NCI-H2081 treated with DMSO at 0.1 percent for 48 hours (cell line): ENCODE data around the gene PARP6.
"Not testable (repeated sequence)": the region's sequence is repeated elsewhere in the genome, so short reads cannot be mapped to it uniquely, and the experiment has no call there.

ENCODE experiments used
- DNase-seq: peaks from one replicate; lab custom pipeline; 2025; lab: John Stamatoyannopoulos, UW

The PARP6 gene

DNA sequence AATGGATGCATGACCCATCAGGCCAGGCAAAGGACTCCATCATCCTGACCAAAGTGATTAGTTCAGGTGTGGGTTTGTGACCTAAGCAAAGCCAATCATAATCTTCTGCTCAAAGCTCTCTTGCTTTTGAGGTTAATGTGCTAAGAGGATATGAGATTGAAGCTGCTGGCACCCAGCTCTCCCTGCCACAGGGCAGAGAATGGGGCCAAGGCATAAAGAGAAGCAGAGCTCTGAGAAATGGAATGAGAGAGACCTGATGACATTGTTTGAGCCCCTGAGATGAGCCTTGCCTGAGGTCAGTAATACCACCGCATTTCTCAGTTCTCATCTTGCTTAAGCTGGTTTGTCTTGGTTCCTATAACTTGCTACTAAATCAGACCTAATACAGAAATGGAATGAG is 6.4 kb upstream of the PARP6 start:
- DNase-seq = no peak

DNA sequence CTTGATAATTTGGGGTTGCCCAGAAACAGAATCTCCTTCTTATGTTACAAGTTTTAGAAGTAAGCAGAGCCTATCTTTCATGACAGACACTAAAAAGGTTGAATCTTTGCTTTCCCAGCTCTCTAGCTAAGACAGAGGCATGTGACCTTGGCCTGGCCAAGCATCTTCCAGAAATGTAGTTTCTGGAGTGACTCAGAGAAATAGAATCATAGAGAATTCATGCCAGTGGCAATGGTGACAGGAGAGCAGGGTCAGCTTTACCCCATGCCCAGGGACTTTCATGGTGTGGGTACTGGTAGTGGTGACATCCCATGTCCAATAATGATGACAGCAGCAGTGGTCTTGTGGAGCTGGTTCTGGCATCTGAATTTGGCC is 4.0 kb upstream of the PARP6 start:
- no peak for DNase-seq

DNA sequence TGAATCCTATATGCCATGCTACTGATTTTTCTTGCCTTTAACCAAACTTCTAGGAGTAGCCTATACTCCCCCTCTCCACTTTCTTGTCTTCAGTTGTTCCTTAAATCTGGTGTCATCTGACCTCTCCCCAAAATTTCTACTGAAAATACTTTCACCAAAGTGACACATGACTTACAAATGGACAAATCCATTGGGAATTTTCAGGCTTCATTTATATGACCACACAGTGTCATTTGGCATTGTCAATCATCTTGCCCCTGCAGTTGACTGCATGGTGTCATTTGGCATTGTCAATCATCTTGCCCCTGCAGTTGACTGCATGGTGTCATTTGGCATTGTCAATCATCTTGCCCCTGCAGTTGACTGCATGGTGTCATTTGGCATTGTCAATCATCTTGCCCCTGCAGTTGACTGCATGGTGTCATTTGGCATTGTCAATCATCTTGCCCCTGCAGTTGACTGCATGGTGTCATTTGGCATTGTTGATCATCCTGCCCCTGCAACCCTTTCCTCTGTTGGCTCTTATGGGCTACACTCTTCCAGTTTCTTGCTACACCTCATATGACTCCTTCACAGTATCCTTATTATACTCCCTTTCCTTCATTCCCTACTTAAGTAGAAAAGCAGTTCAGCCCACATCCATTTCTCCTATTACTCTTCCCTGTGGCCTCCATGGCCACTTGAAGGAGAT is 3.4 kb upstream of the PARP6 start:
- DNase-seq = not testable (repeated sequence)

DNA sequence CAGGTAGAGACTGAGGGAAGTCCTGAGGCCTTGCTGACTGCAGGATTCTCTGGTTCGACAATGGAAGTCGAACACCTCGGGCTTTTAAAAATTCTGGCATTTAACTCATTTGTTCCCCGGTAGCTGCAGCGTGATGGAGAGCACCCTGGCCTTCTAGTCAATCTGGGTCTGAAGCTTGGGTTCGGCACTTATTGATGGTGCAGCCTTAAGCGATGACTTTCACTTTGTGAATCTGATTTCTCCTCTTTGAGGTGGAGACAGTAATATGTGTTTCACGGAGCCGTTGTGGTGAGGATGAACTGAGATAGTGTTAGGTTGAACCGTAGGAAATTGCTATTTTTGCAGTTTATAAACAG is 621 bp upstream of the PARP6 start:
- no peak for DNase-seq

GRCh38 chr15:72271895-72272212 is 500 bp downstream of the PARP6 start:
- DNase-seq = no peak

- DNase-seq = no peak
Measured at GRCh38 chr15:72271221-72271620, 1.1 kb downstream of the PARP6 start.

DNA sequence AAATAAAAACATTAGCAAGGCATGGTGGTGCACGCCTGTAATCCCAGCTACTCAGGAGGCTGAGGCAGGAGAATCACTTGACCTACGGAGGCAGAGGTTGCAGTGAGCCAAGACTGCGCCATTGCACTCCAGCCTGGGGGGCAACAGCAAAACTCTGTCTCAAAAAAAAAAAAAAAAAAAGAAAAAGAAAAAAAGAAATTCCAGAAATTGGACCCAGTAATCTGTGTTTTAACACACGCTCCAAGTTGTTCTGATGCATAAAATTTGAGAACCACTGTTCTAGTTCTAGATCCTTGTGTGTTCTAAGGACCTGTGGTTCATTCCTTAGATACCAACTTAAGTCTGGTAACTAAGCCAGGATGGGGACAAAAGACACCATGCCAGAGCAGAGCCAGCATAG is 2.6 kb downstream of the PARP6 start:
- no peak for DNase-seq

- no peak for DNase-seq
Measured at GRCh38 chr15:72265031-72265430, 7.3 kb downstream of the PARP6 start.

DNA sequence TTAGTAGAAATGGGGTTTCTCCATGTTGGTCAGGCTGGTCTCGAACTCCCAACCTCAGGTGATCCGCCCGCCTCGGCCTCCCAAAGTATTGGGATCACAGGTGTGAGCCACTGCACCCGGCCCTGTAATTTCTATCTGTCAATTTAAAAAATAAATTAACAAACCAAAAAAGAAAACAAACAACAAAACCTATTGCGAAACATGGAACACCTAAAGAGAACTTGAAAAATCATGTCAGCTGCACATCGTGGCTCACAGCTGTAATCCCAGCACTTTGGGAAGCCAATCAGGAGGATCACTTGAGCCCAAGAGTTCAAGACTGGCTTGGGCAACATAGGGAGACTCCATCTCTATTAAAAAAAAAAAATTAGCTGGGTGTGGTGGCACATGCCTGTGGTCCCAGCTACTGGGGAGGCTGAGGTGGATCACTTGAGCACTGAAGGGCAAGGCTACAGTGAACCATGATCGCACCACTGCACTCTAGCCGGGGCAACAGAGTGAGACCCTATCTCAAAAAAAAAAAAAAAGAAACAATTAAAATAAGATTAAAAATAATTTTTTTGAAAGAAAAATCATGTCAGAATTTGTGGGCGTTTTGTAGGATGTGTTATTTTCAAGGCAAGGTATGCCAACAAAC is 19.6 kb downstream of the PARP6 start:
- DNase-seq = no peak

DNA sequence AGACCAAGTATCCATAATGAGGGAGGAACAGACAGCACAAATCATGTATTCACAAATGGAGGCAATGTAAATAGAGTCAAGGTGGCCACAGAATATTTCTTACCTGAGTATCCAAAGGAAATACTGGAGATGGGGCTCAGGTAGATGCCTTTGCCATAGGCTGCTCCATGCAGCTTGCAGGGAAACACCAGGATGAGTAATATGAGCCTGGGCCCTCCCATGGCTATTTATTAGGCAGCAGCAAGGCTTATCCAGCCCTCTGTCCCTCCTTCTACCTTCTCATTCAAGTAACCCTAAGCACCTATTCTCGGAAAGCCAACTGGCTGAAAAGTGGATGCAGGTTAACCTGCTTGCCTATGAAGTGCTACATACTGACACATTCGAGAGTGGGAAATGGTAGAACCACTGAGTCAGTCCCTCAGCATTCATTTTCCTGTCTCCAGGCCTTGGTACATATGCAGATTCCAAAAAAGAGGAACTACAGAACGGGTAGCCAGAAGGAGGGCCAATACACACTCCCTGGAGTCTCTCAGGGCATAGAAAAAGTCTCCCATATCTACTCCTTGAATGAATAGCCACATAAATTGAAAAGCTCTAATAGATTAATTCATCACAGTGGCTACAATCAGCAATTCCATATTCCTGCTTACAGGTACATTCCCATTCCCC is 23.1 kb downstream of the PARP6 start:
- no peak for DNase-seq

GRCh38 chr15:72248514-72248913 is 23.8 kb downstream of the PARP6 start:
- DNase-seq = no peak

DNA sequence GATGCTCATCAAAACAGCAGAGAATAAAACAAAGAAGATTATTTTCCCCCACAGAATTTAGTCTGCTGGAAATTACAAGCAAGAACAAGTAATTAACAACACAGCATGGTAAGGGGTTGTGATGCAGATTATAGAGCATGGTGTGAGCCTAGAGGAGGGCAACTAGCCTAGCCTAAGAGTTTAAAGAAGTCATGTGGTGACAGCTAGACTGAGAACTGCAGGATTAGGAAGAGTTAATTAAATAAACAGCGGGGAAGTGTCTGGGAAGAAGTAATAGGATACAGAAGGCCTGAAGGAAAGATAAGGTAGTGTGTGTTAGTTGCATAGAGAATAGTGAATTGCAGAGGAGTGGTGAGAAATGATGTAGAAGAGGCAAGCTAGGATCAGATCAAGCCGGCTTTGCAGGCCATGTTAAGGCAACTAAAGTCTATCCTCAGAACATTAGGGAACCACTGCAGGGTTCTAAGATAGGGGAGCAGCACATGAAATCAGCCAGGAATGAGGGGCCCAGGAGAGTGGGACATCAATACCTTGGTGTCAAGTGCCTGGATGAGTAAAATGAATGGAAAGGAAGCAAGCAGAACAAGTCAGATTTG is 29.5 kb downstream of the PARP6 start:
- DNase-seq = no peak

GRCh38 chr15:72239652-72240051 is 32.7 kb downstream of the PARP6 start:
- DNase-seq = no peak

DNA sequence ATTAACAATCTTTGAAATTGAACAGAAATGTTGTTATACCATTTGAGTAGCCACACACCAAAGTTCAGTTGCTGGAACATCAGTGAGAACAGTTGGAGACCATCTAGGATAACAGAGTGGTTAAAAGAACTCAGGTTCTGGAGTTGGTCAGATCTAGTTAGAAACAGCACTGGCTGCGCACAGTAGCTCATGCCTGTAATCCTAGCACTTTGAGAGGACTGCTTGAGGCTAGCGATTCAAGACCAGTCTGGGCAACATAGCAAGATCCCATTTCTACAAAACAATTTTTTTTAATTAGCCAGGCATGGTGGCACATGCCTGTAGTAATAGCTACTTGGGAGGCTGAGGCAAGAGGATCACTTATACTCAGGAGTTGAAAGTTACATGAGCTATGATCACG is 33.8 kb downstream of the PARP6 start:
- DNase-seq = no peak

DNA sequence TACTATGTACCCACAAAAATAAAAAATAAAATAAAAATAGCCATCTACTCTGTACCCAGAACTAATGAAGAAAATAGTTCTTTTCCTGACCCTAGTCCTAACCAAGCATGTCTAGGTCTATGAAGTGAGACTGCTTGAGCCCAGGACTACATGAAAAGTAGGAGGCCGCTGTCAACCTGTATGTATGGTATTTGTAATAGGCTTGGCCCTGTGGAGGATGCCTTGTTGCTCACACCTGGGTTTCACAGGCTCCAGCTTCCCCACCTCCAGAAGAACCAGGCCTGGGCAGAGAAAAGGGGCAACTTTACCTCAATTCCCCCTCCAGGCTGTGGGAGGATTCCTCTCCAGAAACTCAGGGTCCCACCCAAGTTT is 34.5 kb downstream of the PARP6 start:
- DNase-seq = no peak

GRCh38 chr15:72237029-72237852 is 35.1 kb downstream of the PARP6 start:
- no peak for DNase-seq

DNA sequence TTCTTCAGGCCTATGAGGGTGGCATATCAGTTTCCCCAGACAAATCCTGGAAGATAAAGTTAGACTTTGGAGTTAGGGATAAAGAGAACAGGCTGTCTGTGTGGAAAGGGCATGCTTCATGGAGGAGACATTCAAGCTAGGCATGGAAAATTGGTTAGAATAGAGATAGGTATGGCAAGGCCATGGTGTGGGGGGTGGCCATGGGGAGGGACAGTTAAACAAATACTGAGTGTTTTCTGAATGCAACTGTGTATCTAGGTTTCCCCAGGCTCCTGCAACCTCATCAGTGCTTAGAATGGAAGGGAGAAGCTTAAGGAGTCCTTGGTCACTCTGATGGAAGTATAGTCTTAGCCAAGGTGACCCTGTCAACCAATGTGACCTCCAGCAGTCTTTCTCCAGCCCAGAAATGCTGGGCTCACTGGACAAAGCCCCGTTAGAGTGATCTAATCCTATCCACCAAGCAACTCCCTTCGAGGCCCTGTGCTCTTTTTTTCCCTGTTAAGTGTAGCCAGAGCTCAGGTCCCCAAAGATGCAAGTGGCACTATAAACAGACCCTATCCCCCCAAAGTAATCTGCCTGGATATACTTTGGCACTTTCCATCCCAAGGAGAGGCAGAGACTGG is 35.9 kb downstream of the PARP6 start:
- no peak for DNase-seq

DNA sequence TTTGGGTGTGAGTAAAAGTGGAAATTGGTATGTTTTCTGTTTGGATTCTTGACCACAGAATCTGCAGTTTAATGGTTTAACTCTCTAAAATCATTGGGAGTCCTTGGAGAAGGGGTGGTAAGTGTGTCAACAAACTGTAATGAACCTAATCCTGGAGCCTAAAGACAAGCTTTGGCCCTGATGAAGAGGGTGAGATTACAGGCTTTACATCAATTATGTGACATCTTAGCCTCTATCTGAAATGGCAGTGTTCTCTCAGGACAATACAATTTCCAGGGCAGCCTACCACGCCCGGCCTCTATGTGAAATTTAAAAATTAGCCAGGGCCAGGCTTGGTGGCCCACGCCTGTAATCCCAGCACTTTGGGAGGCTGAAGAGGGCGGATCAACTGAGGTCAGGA is 37.1 kb downstream of the PARP6 start:
- DNase-seq = no peak

DNA sequence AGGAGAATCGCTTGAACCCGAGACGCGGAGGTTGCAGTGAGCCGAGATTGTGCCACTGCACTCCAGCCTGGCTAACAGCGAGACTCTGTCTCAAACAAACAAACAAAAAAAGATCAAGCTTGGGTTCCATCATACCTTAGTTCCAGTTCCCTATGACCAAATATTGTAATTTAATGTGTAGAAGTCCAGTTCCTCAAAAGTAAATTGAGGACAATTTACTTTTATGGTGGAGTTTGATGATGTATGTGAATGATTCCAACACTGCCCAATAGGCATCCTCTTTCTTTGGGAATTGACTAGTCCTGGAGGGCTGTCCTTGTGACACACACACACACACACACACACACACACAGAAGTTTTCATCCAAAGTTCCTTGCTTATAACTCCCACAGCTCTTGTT is 38.6 kb downstream of the PARP6 start:
- no peak for DNase-seq

GRCh38 chr15:72231833-72232478 is 40.4 kb downstream of the PARP6 start:
- no peak for DNase-seq

- peak; percentile 66 for DNase-seq
Measured at GRCh38 chr15:72231066-72231832, 41.1 kb downstream of the PARP6 start, which contains the start of gene PKM. PKM (minus strand) TSS chr15:72231190; CDS start chr15:72219097, 12,093 bp downstream.
